WTC11 (cell line): ENCODE measurements around the gene REEP6.

Experiments
- ARID4B ChIP-seq: sonication (generic); formaldehyde crosslinking; IDR thresholded peaks from 2 replicates; pipeline ENCODE4 v1.8.0; 2023; ENCODE audit warnings: missing genetic modification reagents, mild to moderate bottlenecking, borderline replicate concordance
- ATF3 ChIP-seq: sonication (generic); formaldehyde crosslinking; conservative IDR thresholded peaks from 2 replicates; pipeline ENCODE4 v1.8.1; 2022; ENCODE audit warnings: mild to moderate bottlenecking, missing genetic modification reagents
- CREM ChIP-seq: sonication (generic); formaldehyde crosslinking; IDR thresholded peaks from 2 replicates; pipeline ENCODE4 v1.8.1; 2022; ENCODE audit warnings: mild to moderate bottlenecking, missing genetic modification reagents, moderate library complexity
- CTCF ChIP-seq: fragments of 200-600 bp; IDR thresholded peaks from 2 replicates; pipeline ENCODE4 v1.8.0; 2022; ENCODE audit warnings: antibody characterized with exemption
- FOXP1 ChIP-seq: sonication (generic); formaldehyde crosslinking; IDR thresholded peaks from 2 replicates; pipeline ENCODE4 v1.8.0; 2022; ENCODE audit warnings: missing genetic modification reagents, mild to moderate bottlenecking, moderate library complexity, borderline replicate concordance
- NFYB ChIP-seq: sonication (generic); formaldehyde crosslinking; conservative IDR thresholded peaks from 2 replicates; pipeline ENCODE4 v1.8.0; 2022; ENCODE audit warnings: low read depth, missing genetic modification reagents
- USF1 ChIP-seq: sonication (generic); formaldehyde crosslinking; IDR thresholded peaks from 2 replicates; pipeline ENCODE4 v1.8.0; 2022; ENCODE audit warnings: mild to moderate bottlenecking, missing genetic modification reagents
- TF ChIP-seq, protein P1 (sequence below): sonication (generic); formaldehyde crosslinking; IDR thresholded peaks from 2 replicates; pipeline ENCODE4 v1.8.1; 2023; ENCODE audit warnings: mild to moderate bottlenecking, moderate library complexity, missing genetic modification reagents

DNA sequence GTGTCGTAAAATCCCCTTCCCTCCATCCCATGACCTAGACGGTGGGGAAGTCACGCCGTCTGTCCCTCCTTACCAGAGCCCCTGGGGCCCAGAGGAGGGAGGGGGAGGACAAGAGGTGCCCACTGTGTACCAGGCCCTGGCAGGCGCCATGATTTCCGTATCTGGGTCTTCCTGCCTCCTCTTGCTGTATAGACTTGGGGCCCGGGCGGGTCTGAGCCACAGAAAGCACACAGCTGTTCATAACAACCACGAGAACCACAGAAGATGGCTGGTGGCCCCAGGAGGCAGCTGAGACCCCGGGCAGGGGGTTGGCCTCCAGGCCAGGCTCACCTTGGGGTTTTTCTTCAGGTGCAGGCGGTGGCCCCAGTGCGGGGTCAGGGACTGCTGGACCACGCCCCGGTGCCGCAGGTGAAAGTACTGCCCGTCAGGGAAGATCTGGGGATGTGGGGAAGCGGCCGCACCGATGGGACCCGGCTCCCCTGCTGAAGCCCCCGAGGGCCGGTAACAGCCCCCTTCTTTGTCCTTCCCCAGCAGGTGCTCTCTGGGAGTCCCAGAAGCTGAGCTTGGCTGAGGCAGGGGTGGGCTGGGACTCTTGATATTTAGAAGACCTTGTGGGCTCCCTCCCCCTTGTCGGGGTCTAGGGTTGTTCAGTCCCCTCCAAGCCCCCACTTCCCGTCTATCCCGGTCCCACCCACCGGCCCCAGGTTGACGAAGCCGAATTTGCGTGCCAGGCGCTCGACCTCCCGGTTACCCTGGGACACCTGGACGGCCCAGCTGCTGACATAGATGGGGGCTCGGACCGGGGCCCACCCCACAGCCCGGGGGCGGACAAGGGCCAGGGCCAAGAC is 1.3 kb upstream of the REEP6 start:
- TF ChIP-seq CTCF (no peak), NFYB (CRISPR knock-in tag) (no peak), FOXP1 (CRISPR knock-in tag) (no peak; the same call in 1 of the 2 replicates), CREM (CRISPR knock-in tag) (no peak), ARID4B (no peak), USF1 (CRISPR knock-in tag) (no peak; the same call in 1 of the 2 replicates), ATF3 (CRISPR knock-in tag) (no peak)
- TF ChIP-seq, protein P1, sequence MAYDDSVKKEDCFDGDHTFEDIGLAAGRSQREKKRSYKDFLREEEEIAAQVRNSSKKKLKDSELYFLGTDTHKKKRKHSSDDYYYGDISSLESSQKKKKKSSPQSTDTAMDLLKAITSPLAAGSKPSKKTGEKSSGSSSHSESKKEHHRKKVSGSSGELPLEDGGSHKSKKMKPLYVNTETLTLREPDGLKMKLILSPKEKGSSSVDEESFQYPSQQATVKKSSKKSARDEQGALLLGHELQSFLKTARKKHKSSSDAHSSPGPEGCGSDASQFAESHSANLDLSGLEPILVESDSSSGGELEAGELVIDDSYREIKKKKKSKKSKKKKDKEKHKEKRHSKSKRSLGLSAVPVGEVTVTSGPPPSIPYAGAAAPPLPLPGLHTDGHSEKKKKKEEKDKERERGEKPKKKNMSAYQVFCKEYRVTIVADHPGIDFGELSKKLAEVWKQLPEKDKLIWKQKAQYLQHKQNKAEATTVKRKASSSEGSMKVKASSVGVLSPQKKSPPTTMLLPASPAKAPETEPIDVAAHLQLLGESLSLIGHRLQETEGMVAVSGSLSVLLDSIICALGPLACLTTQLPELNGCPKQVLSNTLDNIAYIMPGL = no peak
